HG03354 (cell line): ENCODE measurements around the gene COPG2.
"Not testable (repeated sequence)": the region's sequence is repeated elsewhere in the genome, so short reads cannot be mapped to it uniquely, and the experiment has no call there.

Experiments
- ATAC-seq: cut with Tn5 transposase; IDR thresholded peaks from one replicate; pipeline ENCODE4 v1.9.1; 2021; ENCODE audit warnings: mild to moderate bottlenecking; ENCODE audit not compliant: unreplicated experiment, poor library complexity, severe bottlenecking

Gene COPG2

GRCh38 chr7:130570144-130570543, 98.4 kb downstream of the COPG2 start:
- not testable (repeated sequence) for ATAC-seq

GRCh38 chr7:130566898-130567280, 101.7 kb downstream of the COPG2 start:
- no peak for ATAC-seq

GRCh38 chr7:130566168-130566897, 102.2 kb downstream of the COPG2 start:
- no peak for ATAC-seq

GRCh38 chr7:130560972-130561371, 107.6 kb downstream of the COPG2 start:
- ATAC-seq: peak; percentile 76

GRCh38 chr7:130559184-130559583, 109.4 kb downstream of the COPG2 start:
- no peak for ATAC-seq

GRCh38 chr7:130554481-130554880, 114.1 kb downstream of the COPG2 start:
- no peak for ATAC-seq

GRCh38 chr7:130553398-130554029, 115.0 kb downstream of the COPG2 start:
- no peak for ATAC-seq

GRCh38 chr7:130544356-130544755, 124.2 kb downstream of the COPG2 start:
- ATAC-seq: no peak

GRCh38 chr7:130543487-130544010, 125.0 kb downstream of the COPG2 start:
- ATAC-seq: no peak

GRCh38 chr7:130542297-130542696, 126.3 kb downstream of the COPG2 start:
- ATAC-seq: not testable (repeated sequence)

GRCh38 chr7:130541287-130541686, 127.3 kb downstream of the COPG2 start:
- not testable (repeated sequence) for ATAC-seq

- not testable (repeated sequence) for ATAC-seq
These were observed 130.7 kb downstream of the COPG2 start for GRCh38 chr7:130537894-130538293.

- no peak for ATAC-seq
These were observed 139.1 kb downstream of the COPG2 start for GRCh38 chr7:130529417-130529816.

- ATAC-seq: not testable (repeated sequence)
These were observed 140.7 kb downstream of the COPG2 start for GRCh38 chr7:130527752-130528355.

- no peak for ATAC-seq
These were observed 143.9 kb downstream of the COPG2 start for GRCh38 chr7:130524628-130525027.

GRCh38 chr7:130523519-130524125, 144.9 kb downstream of the COPG2 start:
- not testable (repeated sequence) for ATAC-seq

- ATAC-seq: no peak
These were observed 147.1 kb downstream of the COPG2 start for GRCh38 chr7:130521258-130521951.

GRCh38 chr7:130515315-130516040, 153.1 kb downstream of the COPG2 start:
- ATAC-seq: no peak

GRCh38 chr7:130513447-130513846, 155.1 kb downstream of the COPG2 start:
- ATAC-seq: no peak
